Smooth muscle cell (in vitro differentiated cells): ENCODE results near the gene TMPRSS3. TPM values are rescaled to one million over a fixed set of nuclear protein-coding genes. Genes with fewer than 3 reads are reported as not detected.

Experiments
- DNase-seq: peaks from one replicate; lab custom pipeline; 2025; ENCODE audit not compliant: unreplicated experiment; lab: John Stamatoyannopoulos, UW
- H2AFZ ChIP-seq: fragments of 200-600 bp; sonication (generic); 2 replicates; pipeline ENCODE4 v1.6.0; 2016; ENCODE audit warnings: antibody characterized with exemption, low read depth, mild to moderate bottlenecking
- H3F3A ChIP-seq: fragments of 200-600 bp; sonication (generic); 2 replicates; pipeline ENCODE4 v1.6.0; 2017; ENCODE audit warnings: antibody characterized with exemption, low read depth
- H3K27ac ChIP-seq: fragments of 200-600 bp; sonication (generic); 2 replicates; pipeline ENCODE4 v1.5.1; 2016; ENCODE audit warnings: low read depth, mild to moderate bottlenecking
- H3K27me3 ChIP-seq: fragments of 200-600 bp; sonication (generic); 2 replicates; pipeline ENCODE4 v1.6.1; 2016; ENCODE audit warnings: low read depth, mild to moderate bottlenecking
- H3K36me3 ChIP-seq: fragments of 200-600 bp; sonication (generic); 2 replicates; pipeline ENCODE4 v1.5.1; 2016; ENCODE audit warnings: low read depth
- H3K4me1 ChIP-seq: fragments of 200-600 bp; sonication (generic); 2 replicates; pipeline ENCODE4 v1.5.1; 2016; ENCODE audit warnings: low read depth
- H3K4me2 ChIP-seq: fragments of 200-600 bp; sonication (generic); 2 replicates; pipeline ENCODE4 v1.6.0; 2016; ENCODE audit warnings: mild to moderate bottlenecking
- H3K4me3 ChIP-seq: fragments of 200-600 bp; sonication (generic); 2 replicates; pipeline ENCODE4 v1.5.1; 2016; ENCODE audit warnings: mild to moderate bottlenecking
- H3K79me2 ChIP-seq: fragments of 200-600 bp; sonication (generic); 2 replicates; pipeline ENCODE4 v1.6.0; 2016; ENCODE audit warnings: low read depth, mild to moderate bottlenecking
- H3K9ac ChIP-seq: fragments of 200-600 bp; sonication (generic); 2 replicates; pipeline ENCODE4 v1.6.0; 2016; ENCODE audit warnings: low read depth
- H3K9me3 ChIP-seq: fragments of 200-600 bp; sonication (generic); replicated peaks from 2 replicates; pipeline ENCODE4 v1.5.1; 2016; ENCODE audit warnings: low read depth
- H4K20me1 ChIP-seq: fragments of 200-600 bp; sonication (generic); 2 replicates; pipeline ENCODE4 v1.6.0; 2016; ENCODE audit warnings: low read depth
- WGBS: methylation state at CpG from one replicate; pipeline ENCODE4 v1.1.7; 2016; ENCODE audit warnings: low lambda C conversion rate; 5-methylcytosine and 5-hydroxymethylcytosine counted together
- polyA plus RNA-seq: library from polyadenylated mRNA; unstranded; fragments of >200 nt; fragmentation: Nextera tagmentation; extraction: Ambion mirVana; gene quantifications from 2 replicates; pipeline ENCODE4 v1.2.1, GENCODE V29; 2016
- total RNA-seq: library from RNA; depleted of rRNA; stranded (reverse); fragments of >200 nt; gene quantifications from 2 replicates; pipeline ENCODE4 v1.2.3, GENCODE V29; 2014
- TF ChIP-seq, protein P1 (sequence below): fragments of 200-600 bp; sonication (generic); IDR thresholded peaks from 2 replicates; pipeline ENCODE4 v1.5.1; 2017; ENCODE audit warnings: borderline replicate concordance, mild to moderate bottlenecking, antibody characterized with exemption; ENCODE audit not compliant: insufficient read depth, poor library complexity, severe bottlenecking

Gene TMPRSS3
- total and polyA plus RNA-seq, 2 experiments from 2014 or later: not detected

DNA sequence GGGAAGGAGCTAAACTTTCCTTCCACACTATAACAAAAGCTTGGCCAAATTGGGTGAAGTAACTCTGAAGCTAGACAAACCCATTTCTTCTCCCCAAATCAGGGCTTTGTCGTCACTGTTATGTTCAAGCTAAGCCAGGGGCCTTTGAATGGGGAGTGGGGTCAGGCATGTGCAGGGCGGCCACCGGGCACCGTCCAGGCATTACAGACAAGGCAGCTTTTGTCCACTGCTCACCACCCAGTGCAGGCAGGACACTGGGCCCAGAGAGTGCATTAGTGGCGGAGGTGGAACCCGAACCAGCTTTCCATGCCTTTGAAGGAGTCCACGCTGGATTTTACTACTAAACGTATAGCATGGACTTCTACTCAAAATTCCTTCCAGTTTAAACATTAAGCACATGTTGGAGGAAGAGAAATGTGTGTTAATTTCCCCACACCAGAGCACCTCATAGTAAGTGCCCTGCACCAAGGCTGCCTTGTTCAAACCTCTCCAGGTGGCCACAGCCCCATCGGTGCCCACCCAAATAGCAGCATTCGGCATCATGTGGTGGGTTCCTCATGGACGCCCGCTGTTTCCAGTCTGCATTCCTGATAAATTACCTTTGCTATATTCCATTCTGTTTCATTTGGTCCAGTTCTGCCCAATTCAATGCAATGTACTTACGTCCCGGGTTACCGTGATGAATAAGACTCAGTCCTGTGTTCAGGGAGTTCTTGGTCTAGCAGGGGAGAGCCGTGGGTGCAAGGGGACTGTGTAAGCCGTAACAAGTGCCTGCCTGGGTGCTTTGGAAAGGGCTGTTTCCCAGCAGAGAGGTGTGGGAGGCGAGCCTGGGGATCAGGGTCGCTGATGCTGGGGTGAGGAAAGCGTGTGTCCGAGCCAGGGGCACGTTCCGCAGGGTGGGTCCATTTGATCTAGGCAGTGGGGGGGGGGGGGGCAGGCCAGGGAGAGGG, 9.5 kb upstream of the TMPRSS3 start:
- TF ChIP-seq, protein P1, sequence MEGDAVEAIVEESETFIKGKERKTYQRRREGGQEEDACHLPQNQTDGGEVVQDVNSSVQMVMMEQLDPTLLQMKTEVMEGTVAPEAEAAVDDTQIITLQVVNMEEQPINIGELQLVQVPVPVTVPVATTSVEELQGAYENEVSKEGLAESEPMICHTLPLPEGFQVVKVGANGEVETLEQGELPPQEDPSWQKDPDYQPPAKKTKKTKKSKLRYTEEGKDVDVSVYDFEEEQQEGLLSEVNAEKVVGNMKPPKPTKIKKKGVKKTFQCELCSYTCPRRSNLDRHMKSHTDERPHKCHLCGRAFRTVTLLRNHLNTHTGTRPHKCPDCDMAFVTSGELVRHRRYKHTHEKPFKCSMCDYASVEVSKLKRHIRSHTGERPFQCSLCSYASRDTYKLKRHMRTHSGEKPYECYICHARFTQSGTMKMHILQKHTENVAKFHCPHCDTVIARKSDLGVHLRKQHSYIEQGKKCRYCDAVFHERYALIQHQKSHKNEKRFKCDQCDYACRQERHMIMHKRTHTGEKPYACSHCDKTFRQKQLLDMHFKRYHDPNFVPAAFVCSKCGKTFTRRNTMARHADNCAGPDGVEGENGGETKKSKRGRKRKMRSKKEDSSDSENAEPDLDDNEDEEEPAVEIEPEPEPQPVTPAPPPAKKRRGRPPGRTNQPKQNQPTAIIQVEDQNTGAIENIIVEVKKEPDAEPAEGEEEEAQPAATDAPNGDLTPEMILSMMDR: no peak
- Histone ChIP-seq H3K79me2 (no peaks in the 10 kb centered on the region), H2AFZ (no peak overlapping the region), H3K4me2 (no peak overlapping the region), H3K27ac (no peak overlapping the region), H3K4me1 (peaks cover 5% of the 10 kb centered on the region), H3K4me3 (no peak overlapping the region), H3F3A (no peaks in the 10 kb centered on the region), H3K36me3 (no peaks in the 10 kb centered on the region), H3K9me3 (no peaks in the 10 kb centered on the region), H3K9ac (no peak overlapping the region), H3K27me3 (no peaks in the 10 kb centered on the region), H4K20me1 (no peaks in the 10 kb centered on the region)
- DNase-seq: no peak
- 94% methylated on average over 23 of the region's 23 CpGs for WGBS

DNA sequence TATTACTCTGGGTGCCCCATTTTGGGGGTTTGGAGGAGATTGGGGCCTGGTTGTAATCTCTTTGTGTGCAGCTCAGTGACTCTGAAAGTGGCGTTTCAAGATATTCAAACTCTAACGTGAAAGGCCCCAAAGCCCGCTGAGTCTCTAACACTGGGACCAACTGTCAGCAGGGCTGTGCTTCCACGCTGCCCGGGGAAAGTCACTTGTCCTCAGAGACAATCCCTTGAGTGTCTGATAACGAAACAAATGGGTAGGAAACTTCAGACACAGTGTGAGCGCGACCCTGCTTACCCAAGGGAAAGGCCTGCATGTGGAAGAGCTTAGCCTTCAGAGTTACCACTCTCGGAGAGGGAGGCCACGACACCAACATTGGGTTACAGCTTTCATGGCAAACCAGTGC, 8.7 kb upstream of the TMPRSS3 start:
- Histone ChIP-seq H3K9ac (no peak overlapping the region), H3K27ac (no peak overlapping the region), H3K79me2 (no peaks in the 10 kb centered on the region), H3K27me3 (no peaks in the 10 kb centered on the region), H2AFZ (no peak overlapping the region), H3F3A (no peaks in the 10 kb centered on the region), H4K20me1 (no peaks in the 10 kb centered on the region), H3K4me3 (no peak overlapping the region), H3K36me3 (no peaks in the 10 kb centered on the region), H3K4me1 (peaks cover 5% of the 10 kb centered on the region), H3K9me3 (no peaks in the 10 kb centered on the region), H3K4me2 (no peak overlapping the region)
- TF ChIP-seq, protein P1: no peak
- WGBS: 90% methylated on average over 10 of the region's 10 CpGs
- no peak for DNase-seq

DNA sequence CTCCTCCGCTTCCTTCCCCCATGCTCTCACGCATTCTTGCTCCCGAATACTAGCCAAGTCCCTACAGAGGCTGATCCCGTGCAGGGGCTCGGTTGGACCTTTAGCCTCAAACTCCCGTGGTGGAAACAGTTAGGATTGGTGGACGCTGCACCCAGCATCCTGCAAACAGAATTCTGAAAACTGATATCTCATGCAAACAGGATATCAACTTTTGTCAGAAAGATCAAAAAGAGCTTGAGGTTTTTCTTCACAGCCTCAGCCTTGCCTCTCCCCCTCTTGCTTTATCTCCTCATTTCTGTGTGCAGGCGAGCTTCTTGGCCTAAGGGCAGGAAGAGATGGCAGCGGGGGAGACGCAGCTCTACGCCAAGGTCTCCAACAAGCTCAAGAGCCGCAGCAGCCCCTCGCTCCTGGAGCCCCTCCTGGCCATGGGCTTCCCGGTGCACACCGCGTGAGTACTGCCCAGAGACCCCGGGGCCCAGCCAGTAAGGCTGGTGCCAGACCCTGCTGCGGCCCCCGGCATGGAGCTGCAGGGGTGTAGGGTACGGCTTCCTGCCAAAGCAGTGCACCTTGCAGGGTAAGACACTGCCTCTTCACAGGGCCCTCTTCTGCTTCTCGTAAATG, 7.9 kb upstream of the TMPRSS3 start, which contains the start of gene UBASH3A:
Gene UBASH3A (plus strand): TSS at position 292 of the 621 bp plus-strand sequence. CDS start 44 bp downstream, at position 336.
- 92% methylated on average over 21 of the region's 21 CpGs for WGBS

More for the DNA sequence above, 7.9 kb upstream of the TMPRSS3 start, which contains the start of gene UBASH3A:
- Histone ChIP-seq H3K79me2 (no peaks in the 10 kb centered on the region), H3K4me2 (no peak within 1 kb of the TSS), H3K4me1 (peaks cover 5% of the 10 kb centered on the region), H3K4me3 (no peak within 1 kb of the TSS), H3K9ac (no peak within 1 kb of the TSS), H3K27me3 (no peaks in the 10 kb centered on the region), H3K9me3 (no peaks in the 10 kb centered on the region), H4K20me1 (no peaks in the 10 kb centered on the region), H3K27ac (no peak within 1 kb of the TSS), H2AFZ (no peak within 1 kb of the TSS), H3F3A (no peaks in the 10 kb centered on the region), H3K36me3 (no peaks in the 10 kb centered on the region)
- TF ChIP-seq, protein P1: no peak
- no peak for DNase-seq
